H1 (cell line): ENCODE measurements around the gene RBMS1. TPM values are rescaled to one million over a fixed set of nuclear protein-coding genes. Genes with fewer than 3 reads are reported as not detected.

Source experiments
- CTCF ChIA-PET: fragments of 300-600 bp; sonication (Branson Sonifier 250); formaldehyde crosslinking; loops from one replicate; lab custom pipeline; 2021; ENCODE audit not compliant: partially characterized antibody; lab: Charles Lee
- POLR2A ChIA-PET: fragments of 300-600 bp; sonication (Branson Sonifier 250); formaldehyde crosslinking; loops from one replicate; lab custom pipeline; 2021; ENCODE audit warnings: inconsistent platforms; ENCODE audit not compliant: partially characterized antibody; lab: Charles Lee
- DNase-seq, 2 experiments: peaks; one replicate each; pipeline versions ENCODE4 v3.0.0 to v3.0.0-alpha.2; 2010 to 2022; ENCODE audit warnings: low spot score in 2 of 2, low read depth in 1 of 2, mixed read lengths in 1 of 2
- FAIRE-seq: peaks from 2 replicates; lab custom pipeline; 2011; peaks lifted over from hg19 to GRCh38; lab: Jason Lieb, UNC
- H2AFZ ChIP-seq: 2 replicates; pipeline ENCODE4 v1.8.1; 2012; ENCODE audit warnings: low read length, inconsistent platforms
- H2AK5ac ChIP-seq: 2 replicates; pipeline ENCODE4 v1.6.1; 2013; ENCODE audit warnings: low read depth, low read length
- H2BK120ac ChIP-seq: replicated peaks from 2 replicates; pipeline ENCODE3; 2013; ENCODE audit warnings: low read depth, low read length, inconsistent platforms
- H2BK12ac ChIP-seq: 2 replicates; pipeline ENCODE4 v1.6.1; 2013; ENCODE audit warnings: low read depth, low read length
- H2BK15ac ChIP-seq: 2 replicates; pipeline ENCODE4 v1.6.1; 2013; ENCODE audit warnings: low read length
- H2BK20ac ChIP-seq: 2 replicates; pipeline ENCODE4 v1.6.1; 2013; ENCODE audit warnings: low read length
- H2BK5ac ChIP-seq: 2 replicates; pipeline ENCODE4 v1.6.1; 2013; ENCODE audit warnings: low read depth, low read length
- H3K14ac ChIP-seq: 2 replicates; pipeline ENCODE4 v1.6.1; 2013; ENCODE audit warnings: inconsistent platforms; ENCODE audit not compliant: insufficient read length
- H3K18ac ChIP-seq: 2 replicates; pipeline ENCODE4 v1.6.1; 2013; ENCODE audit warnings: low read length; ENCODE audit errors: extremely low read depth
- H3K23ac ChIP-seq: 2 replicates; pipeline ENCODE4 v1.6.1; 2013; ENCODE audit warnings: inconsistent platforms; ENCODE audit not compliant: insufficient read length
- H3K23me2 ChIP-seq: 2 replicates; pipeline ENCODE4 v1.6.1; 2013; ENCODE audit warnings: low read depth, low read length
- H3K27ac ChIP-seq: 2 replicates; pipeline ENCODE4 v1.6.1; 2011; ENCODE audit warnings: low read depth, low read length, inconsistent platforms
- H3K27me3 ChIP-seq, 4 experiments: replicated peaks in 1 of 4; 1 replicate in 1 of 4; 2 replicates in 3 of 4; pipeline versions ENCODE4 v1.6.1 to v1.8.1; 2011 to 2013; ENCODE audit warnings: low read length in 3 of 4, mild to moderate bottlenecking in 3 of 4, inconsistent platforms in 2 of 4, mixed read lengths in 2 of 4, moderate library complexity in 1 of 4; ENCODE audit not compliant: control insufficient read depth in 3 of 4, insufficient read depth in 3 of 4; ENCODE audit errors: extremely low read depth in 1 of 4
- H3K36me3 ChIP-seq, 4 experiments: 2 replicates each; pipeline versions ENCODE4 v1.6.1 to v1.8.1; 2011 to 2013; ENCODE audit warnings: mild to moderate bottlenecking in 4 of 4, low read length in 3 of 4, moderate library complexity in 2 of 4, control low read depth in 1 of 4, inconsistent platforms in 1 of 4; ENCODE audit not compliant: insufficient read depth in 4 of 4, control insufficient read depth in 2 of 4
- H3K4ac ChIP-seq: replicated peaks from 2 replicates; pipeline ENCODE3; 2013; ENCODE audit warnings: low read length, low read depth, mixed read lengths, inconsistent platforms; ENCODE audit not compliant: insufficient read length
- H3K4me1 ChIP-seq, 4 experiments: replicated peaks in 1 of 4; 1 replicate in 1 of 4; 2 replicates in 3 of 4; pipeline versions ENCODE4 v1.6.1 to v1.8.1; 2011 to 2013; ENCODE audit warnings: low read length in 3 of 4, inconsistent platforms in 2 of 4, mixed read lengths in 1 of 4; ENCODE audit not compliant: insufficient read depth in 4 of 4, control insufficient read depth in 3 of 4
- H3K4me2 ChIP-seq, 2 experiments: 2 replicates each; pipeline versions ENCODE4 v1.6.1 to v1.8.1; 2011 to 2013; ENCODE audit warnings: low read depth in 2 of 2, low read length in 2 of 2, control low read depth in 1 of 2, inconsistent platforms in 1 of 2, mild to moderate bottlenecking in 1 of 2; ENCODE audit not compliant: insufficient read depth in 1 of 2
- H3K4me3 ChIP-seq, 4 experiments: fragments of 200-600, 300-600 bp in 1 of 4; sonication (generic), shearing (Covaris generic), sonication (Bioruptor Twin) in 1 of 4; 2 replicates each; pipeline versions ENCODE4 v1.5.1 to v1.8.1; 2011 to 2016; ENCODE audit warnings: low read length in 4 of 4, low read depth in 3 of 4, control low read depth in 2 of 4, inconsistent platforms in 2 of 4, mild to moderate bottlenecking in 2 of 4, mixed read lengths in 1 of 4, moderate library complexity in 1 of 4; ENCODE audit not compliant: insufficient read depth in 2 of 4; ENCODE audit errors: extremely low read depth in 1 of 4
- H3K56ac ChIP-seq: replicated peaks from 2 replicates; pipeline ENCODE3; 2013; ENCODE audit warnings: low read depth, mild to moderate bottlenecking, mixed read lengths, low read length, inconsistent platforms; ENCODE audit not compliant: insufficient read length
- H3K79me1 ChIP-seq: 2 replicates; pipeline ENCODE4 v1.6.1; 2013; ENCODE audit warnings: low read depth, low read length, control low read depth
- H3K79me2 ChIP-seq, 2 experiments: 2 replicates each; pipeline versions ENCODE4 v1.6.1 to v1.8.1; 2012 to 2013; ENCODE audit warnings: low read length in 2 of 2, mild to moderate bottlenecking in 2 of 2, inconsistent platforms in 1 of 2; ENCODE audit not compliant: insufficient read depth in 2 of 2, control insufficient read depth in 1 of 2
- H3K9ac ChIP-seq, 4 experiments: replicated peaks in 1 of 4; 1 replicate in 1 of 4; 2 replicates in 3 of 4; pipeline versions ENCODE4 v1.6.1 to v1.8.1; 2011 to 2013; ENCODE audit warnings: low read depth in 3 of 4, low read length in 3 of 4, control low read depth in 2 of 4, mild to moderate bottlenecking in 2 of 4, moderate library complexity in 2 of 4, inconsistent platforms in 1 of 4; ENCODE audit errors: extremely low read depth in 1 of 4
- H3K9me3 ChIP-seq, 2 experiments: 2 replicates each; pipeline versions ENCODE4 v1.6.1 to v1.8.1; 2012 to 2013; ENCODE audit warnings: mild to moderate bottlenecking in 2 of 2, moderate library complexity in 2 of 2, control low read depth in 1 of 2, inconsistent platforms in 1 of 2, low read depth in 1 of 2, low read length in 1 of 2, mixed read lengths in 1 of 2; ENCODE audit not compliant: insufficient read depth in 2 of 2
- H4K20me1 ChIP-seq, 2 experiments: replicated peaks in 1 of 2; 2 replicates each; pipeline versions ENCODE3 to v1.8.1; 2011 to 2013; ENCODE audit warnings: inconsistent platforms in 2 of 2, low read length in 2 of 2, mild to moderate bottlenecking in 1 of 2; ENCODE audit not compliant: insufficient read depth in 2 of 2, control insufficient read depth in 1 of 2
- H4K5ac ChIP-seq: 2 replicates; pipeline ENCODE4 v1.6.1; 2013; ENCODE audit warnings: low read length, low read depth, mixed read lengths, inconsistent platforms; ENCODE audit not compliant: insufficient read length
- H4K8ac ChIP-seq: 2 replicates; pipeline ENCODE4 v1.8.0; 2013; ENCODE audit warnings: mild to moderate bottlenecking, moderate library complexity, low read length, inconsistent platforms; ENCODE audit not compliant: insufficient read depth; ENCODE audit errors: extremely low read depth
- H4K91ac ChIP-seq: replicated peaks from 2 replicates; pipeline ENCODE3; 2013; ENCODE audit warnings: low read length, mixed read lengths, inconsistent platforms; ENCODE audit not compliant: insufficient read length
- ASH2L ChIP-seq: fragments of 200-600, 300-600 bp; sonication (generic); IDR thresholded peaks from one replicate; pipeline ENCODE4 v1.7.1; 2017; ENCODE audit warnings: low read length
- CBX5 ChIP-seq: fragments of 300-800, 300-1000 bp; sonication (generic); IDR thresholded peaks from 2 replicates; pipeline ENCODE4 v1.7.1; 2016; ENCODE audit warnings: antibody characterized with exemption, low read length, low read depth
- CEBPB ChIP-seq: IDR thresholded peaks from 2 replicates; pipeline ENCODE4 v1.6.1; 2012; ENCODE audit warnings: low read depth, low read length
- CHD2 ChIP-seq: IDR thresholded peaks from 2 replicates; pipeline ENCODE4 v1.6.1; 2012; ENCODE audit warnings: low read length, improper control_type of control experiment
- E2F6 ChIP-seq: IDR thresholded peaks from 2 replicates; pipeline ENCODE4 v1.6.1; 2012; ENCODE audit warnings: inconsistent platforms
- GTF2F1 ChIP-seq: IDR thresholded peaks from 2 replicates; pipeline ENCODE4 v1.6.1; 2012; ENCODE audit warnings: low read depth, low read length, improper control_type of control experiment, borderline replicate concordance
- JUND ChIP-seq: IDR thresholded peaks from 2 replicates; pipeline ENCODE4 v1.6.1; 2011; ENCODE audit warnings: mild to moderate bottlenecking, improper control_type of control experiment, low read length
- KDM4A ChIP-seq: IDR thresholded peaks from one replicate; pipeline ENCODE4 v1.7.1; 2012; ENCODE audit warnings: low read depth, mild to moderate bottlenecking, moderate library complexity, low read length, inconsistent platforms; ENCODE audit not compliant: severe bottlenecking
- MAFK ChIP-seq: IDR thresholded peaks from 2 replicates; pipeline ENCODE4 v1.6.1; 2012; ENCODE audit warnings: low read depth, mild to moderate bottlenecking, improper control_type of control experiment, low read length
- POLR2AphosphoS5 ChIP-seq: IDR thresholded peaks from 2 replicates; pipeline ENCODE4 v1.6.1; 2011; ENCODE audit warnings: low read depth, low read length
- RBBP5 ChIP-seq: IDR thresholded peaks from 2 replicates; pipeline ENCODE4 v1.7.1; 2012; ENCODE audit warnings: low read depth, mild to moderate bottlenecking, inconsistent platforms, low read length, moderate library complexity, borderline replicate concordance
- RXRA ChIP-seq: IDR thresholded peaks from 2 replicates; pipeline ENCODE4 v1.6.1; 2011; ENCODE audit warnings: low read depth, mild to moderate bottlenecking, low read length, moderate library complexity; ENCODE audit not compliant: insufficient read depth
- SP4 ChIP-seq: IDR thresholded peaks from 2 replicates; pipeline ENCODE4 v1.6.1; 2012; ENCODE audit warnings: low read length, inconsistent platforms
- TAF7 ChIP-seq: optimal IDR thresholded peaks from 2 replicates; pipeline ENCODE3; 2011; ENCODE audit warnings: low read depth, mild to moderate bottlenecking, inconsistent platforms, low read length, moderate library complexity, borderline replicate concordance
- TBP ChIP-seq: IDR thresholded peaks from 2 replicates; pipeline ENCODE4 v1.6.1; 2011; ENCODE audit warnings: low read depth, low read length, improper control_type of control experiment
- TCF12 ChIP-seq: IDR thresholded peaks from 2 replicates; pipeline ENCODE4 v1.6.1; 2011; ENCODE audit warnings: low read depth, mild to moderate bottlenecking, low read length
- WGBS, 2 experiments: shearing (Covaris generic) in 1 of 2; methylation state at CpG; one replicate each; pipeline versions ENCODE4 v1.1.6 to v1.1.7; 2013 to 2015; ENCODE audit warnings: low lambda C conversion rate in 2 of 2, mixed read lengths in 2 of 2, inconsistent platforms in 1 of 2, low coverage in 1 of 2, missing lambda C conversion rate in 1 of 2; ENCODE audit not compliant: insufficient replicate concordance in 2 of 2, insufficient coverage in 1 of 2, insufficient read length in 1 of 2; ENCODE audit errors: extremely low coverage in 1 of 2, missing lambda C conversion rate in 1 of 2; 5-methylcytosine and 5-hydroxymethylcytosine counted together
- polyA plus RNA-seq, 7 experiments: library from polyadenylated mRNA; depleted of rRNA in 3 of 7; stranded (reverse) in 5 of 7; unstranded in 2 of 7; fragments of >200 nt in 5 of 7; fragments of 200-250 nt in 2 of 7; gene quantifications; 1 replicate in 5 of 7; 2 replicates in 1 of 7; 4 replicates in 1 of 7; pipeline versions ENCODE4 v1.2.1 to v1.2.3, GENCODE V29; 2011 to 2013; ENCODE audit warnings: missing spikeins in 2 of 7, mixed read lengths in 2 of 7
- total RNA-seq: library from RNA; stranded (reverse); fragmentation: NEBNext Ultra II Directional; extraction: Animal tissue kit (Norgen Biotek cat#: 25700); gene quantifications from 2 replicates; pipeline ENCODE4 v1.2.1, GENCODE V29; 2021

RBMS1 gene
- total and polyA plus RNA-seq, 2 of the 8 experiments (the other 6 are each of a cell fraction or from before 2014, with no cell fraction given): 53.7 to 60.0 TPM

- WGBS, 2 experiments: 100% methylated on average over 1 of the region's 1 CpG; no CpG with 5 or more reads in 1 of the 2 experiments
- no peak for DNase-seq
- no peak overlapping the region for H3K56ac ChIP-seq
- no peak overlapping the region for H3K27ac ChIP-seq
- H3K4me1 ChIP-seq: peaks cover 0 to 2% (median under 1%) of the 10 kb centered on the region in 4 experiments; a peak in 3 of 7 replicates
- no peaks in the 10 kb centered on the region for H3K9me3 ChIP-seq
- no peak overlapping the region for H3K4me2 ChIP-seq
- no peak overlapping the region for H2BK15ac ChIP-seq
- H2BK12ac ChIP-seq: no peak overlapping the region
- H4K20me1 ChIP-seq: no peaks in the 10 kb centered on the region
- H3K14ac ChIP-seq: no peak overlapping the region
- no peak for FAIRE-seq
- no peak overlapping the region for H3K23ac ChIP-seq
- H3K4ac ChIP-seq: no peak overlapping the region
- H2AK5ac ChIP-seq: no peak overlapping the region
- H4K91ac ChIP-seq: no peak overlapping the region
- H3K79me2 ChIP-seq: no peaks in the 10 kb centered on the region
- no peak overlapping the region for H2BK20ac ChIP-seq
- H2BK120ac ChIP-seq: no peak overlapping the region
- H3K36me3 ChIP-seq: no peaks in the 10 kb centered on the region
- no peaks in the 10 kb centered on the region for H3K23me2 ChIP-seq
- H3K79me1 ChIP-seq: no peaks in the 10 kb centered on the region
- H4K5ac ChIP-seq: no peak overlapping the region
- ChIA-PET POLR2A (no interaction called here), CTCF (interaction anchor here (1.6 to 7.4 kb wide), 2 partner anchors 12 to 740 kb away, joined by 8 to 46 read pairs; no protein-coding TSS in a partner anchor)
- no peak overlapping the region for H3K9ac ChIP-seq
- peaks cover 1 to 6% (median 4%) of the 10 kb centered on the region in 4 experiments for H3K27me3 ChIP-seq
- no peak overlapping the region for H3K18ac ChIP-seq
- H4K8ac ChIP-seq: no peak overlapping the region
- H3K4me3 ChIP-seq: no peak overlapping the region
- H2BK5ac ChIP-seq: no peak overlapping the region
- no peak overlapping the region for H2AFZ ChIP-seq
- no peak for TF ChIP-seq KDM4A
- TF ChIP-seq GTF2F1: no peak
- no peak for TF ChIP-seq E2F6
- no peak for TF ChIP-seq RBBP5
- TF ChIP-seq TAF7: no peak
- TF ChIP-seq POLR2AphosphoS5: no peak
- TF ChIP-seq TCF12: no peak
- TF ChIP-seq CHD2: no peak
- TF ChIP-seq ASH2L: no peak
- TF ChIP-seq SP4: no peak
- no peak for TF ChIP-seq TBP
- no peak for TF ChIP-seq CEBPB
- TF ChIP-seq MAFK: no peak
- TF ChIP-seq JUND: no peak
- no peak for TF ChIP-seq RXRA
- no peak for TF ChIP-seq CBX5
These were observed 229.3 kb downstream of the RBMS1 start for GRCh38 chr2:160264308-160264707.
